Measurements from ENCODE around the gene TCL1B. TPM values are rescaled to one million over a fixed set of nuclear protein-coding genes. Genes with fewer than 3 reads are reported as not detected.

Gene TCL1B
- total RNA-seq, 8 experiments from 2014 or later: 0.22 to 0.81 (median 0.26) TPM; not detected in 4

DNA sequence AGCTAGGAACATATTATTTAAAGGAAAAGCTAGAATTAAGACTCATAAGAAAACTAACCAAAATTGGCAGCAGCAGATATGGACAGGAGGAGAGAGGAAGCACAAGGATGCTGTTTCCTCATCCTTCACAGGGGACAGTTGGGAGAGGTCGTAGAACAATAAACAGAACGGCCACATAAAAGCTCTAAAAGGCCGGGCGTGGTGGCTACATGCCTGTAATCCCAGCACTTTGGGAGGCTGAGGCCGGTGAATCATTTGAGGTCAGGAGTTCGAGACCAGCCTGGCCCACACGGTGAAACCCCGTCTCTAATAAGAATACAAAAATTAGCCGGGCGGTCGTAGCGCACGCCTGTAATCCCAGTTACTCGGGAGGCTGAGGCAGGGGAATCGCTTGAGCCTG is 10.5 kb downstream of the TCL1B start:
- ATAC-seq (replicated peaks in 6 of 8): peak in 1 of 8 experiments; percentile 42
- in situ Hi-C loops (cut with MboI; ENCODE audit: low pct_unique_long_range_greater_than_20kb in 2 of 9, low sequenced_read_pairs in 9 of 9, unreplicated experiment in 9 of 9): loop anchor here in 1 of 9 experiments (25.0 kb wide), 1 partner anchor 134 kb away; no protein-coding TSS in a partner anchor
- H3K4me1 ChIP-seq (replicated peaks in 1 of 2): no peaks in the 10 kb centered on the region
- 30 to 100% (median 77%) methylated on average over 1 to 13 of the region's 15 CpGs; no CpG with 5 or more reads in 1 of the 10 experiments for WGBS, 10 experiments
- no peak overlapping the region for H3K27ac ChIP-seq
- no peak overlapping the region for H3K4me3 ChIP-seq

DNA sequence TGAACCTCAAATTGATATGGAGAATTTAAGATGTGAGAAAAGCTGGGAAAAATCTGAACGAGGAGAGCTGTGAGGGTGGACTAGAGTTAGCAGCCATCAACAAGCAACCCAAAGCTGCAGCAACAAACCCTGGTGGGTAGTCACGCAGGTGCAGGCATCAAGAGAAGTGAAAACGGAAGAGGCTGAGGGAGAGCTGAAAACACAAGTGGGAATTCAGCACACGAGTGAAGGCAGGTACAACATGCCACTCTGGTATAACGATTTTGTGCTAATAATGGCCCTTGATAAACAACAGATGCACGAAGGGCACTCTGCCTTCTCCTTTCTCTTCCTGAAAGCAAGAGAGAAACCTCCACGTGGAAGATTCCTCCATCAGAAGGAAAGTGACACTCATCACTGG is 11.5 kb downstream of the TCL1B start:
- H3K4me3 ChIP-seq: no peak overlapping the region
- no peak for ATAC-seq (replicated peaks in 6 of 8)
- H3K4me1 ChIP-seq (replicated peaks in 1 of 2): no peaks in the 10 kb centered on the region
- no peak overlapping the region for H3K27ac ChIP-seq
- in situ Hi-C loops (cut with MboI; ENCODE audit: low pct_unique_long_range_greater_than_20kb in 2 of 9, low sequenced_read_pairs in 9 of 9, unreplicated experiment in 9 of 9): loop anchor here in 1 of 9 experiments (25.0 kb wide), 1 partner anchor 135 kb away; no protein-coding TSS in a partner anchor
- 6 to 100% (median 70%) methylated on average over 1 to 6 of the region's 7 CpGs; no CpG with 5 or more reads in 1 of the 10 experiments for WGBS, 10 experiments

DNA sequence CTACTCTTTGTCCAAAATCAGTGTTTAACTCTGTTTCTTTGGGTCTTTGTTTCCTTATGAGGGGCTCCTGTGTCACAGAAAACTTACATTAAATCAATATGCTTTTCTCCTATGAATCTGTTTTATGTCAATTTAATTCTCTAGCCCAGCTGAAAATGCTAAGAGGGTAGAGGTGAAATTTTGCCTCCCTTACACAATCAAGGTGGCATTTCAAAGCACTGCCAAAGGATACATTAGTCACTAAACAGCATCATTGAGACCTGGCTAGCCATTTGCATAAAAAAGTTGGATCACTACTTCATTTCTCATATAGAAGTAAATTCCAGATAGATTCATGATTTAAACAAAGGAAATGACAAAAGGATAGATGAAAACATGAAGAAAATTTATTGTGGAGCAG is 12.1 kb downstream of the TCL1B start:
- Histone ChIP-seq H3K27ac (no peak overlapping the region), H3K4me1 (replicated peaks in 1 of 2) (no peaks in the 10 kb centered on the region), H3K4me3 (no peak overlapping the region)
- no peak for ATAC-seq (replicated peaks in 6 of 8)
- in situ Hi-C loops (cut with MboI; ENCODE audit: low pct_unique_long_range_greater_than_20kb in 2 of 9, low sequenced_read_pairs in 9 of 9, unreplicated experiment in 9 of 9): loop anchor here in 1 of 9 experiments (25.0 kb wide), 1 partner anchor 136 kb away; no protein-coding TSS in a partner anchor

DNA sequence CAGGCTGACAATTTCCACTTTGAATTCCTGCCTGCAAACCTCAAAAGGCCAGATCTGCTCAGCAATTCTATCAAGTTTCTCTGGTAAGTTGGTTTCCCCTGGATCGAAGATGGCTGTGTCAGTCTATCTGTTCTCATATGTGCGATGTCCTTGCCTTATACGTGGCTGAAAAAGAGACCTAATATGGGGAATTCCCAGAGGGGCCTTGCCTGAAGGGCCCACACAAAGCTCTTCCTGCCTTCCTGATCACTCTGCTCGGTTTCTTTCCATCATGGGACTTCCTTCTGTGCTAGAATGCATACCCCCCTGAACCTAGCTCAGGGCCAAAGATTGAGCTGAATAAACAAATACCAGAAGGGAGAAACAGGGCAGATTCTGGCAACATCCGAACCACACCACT is 13.2 kb downstream of the TCL1B start:
- no peak for ATAC-seq (replicated peaks in 6 of 8)
- 18 to 100% (median 59%) methylated on average over 1 to 4 of the region's 5 CpGs; no CpG with 5 or more reads in 3 of the 10 experiments for WGBS, 10 experiments
- H3K4me1 ChIP-seq (replicated peaks in 1 of 2): no peaks in the 10 kb centered on the region

DNA sequence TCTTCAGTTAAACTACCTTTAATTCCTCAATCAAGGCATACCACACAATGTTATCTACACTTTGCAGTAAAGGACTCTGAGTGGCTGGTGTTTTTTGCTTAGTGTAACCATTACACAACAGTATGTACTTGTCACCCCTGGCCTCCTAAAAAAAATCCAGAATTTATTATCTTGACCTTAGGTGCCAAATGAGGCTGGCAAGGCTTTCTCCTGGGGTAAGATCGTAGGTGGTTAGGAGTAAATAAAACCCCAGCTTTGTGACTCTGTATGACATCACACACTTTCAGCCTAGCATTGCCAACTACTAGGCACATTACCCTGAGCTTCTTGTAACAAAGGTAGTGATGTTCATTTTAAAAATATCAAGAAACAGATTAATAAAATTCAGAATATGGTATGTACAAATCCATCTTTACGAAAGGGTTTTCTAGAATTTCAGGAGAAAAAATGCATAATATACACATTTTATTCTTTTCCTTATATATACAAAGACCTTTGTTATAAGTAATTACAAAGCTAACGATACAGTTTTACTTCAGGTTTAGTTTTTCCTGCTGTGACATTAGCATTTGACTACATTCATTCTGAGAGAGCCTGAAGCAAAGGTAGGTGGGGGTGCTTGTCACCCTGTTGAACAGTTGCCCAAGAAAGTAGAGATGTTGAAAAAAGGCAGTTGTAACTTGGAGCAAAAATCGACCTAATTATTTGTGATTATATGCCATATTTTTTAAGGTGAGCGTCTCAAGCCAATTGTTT is 14.2 kb downstream of the TCL1B start:
- H3K4me3 ChIP-seq: no peak overlapping the region
- WGBS, 10 experiments: 0 to 57% (median 38%) methylated on average over 1 to 5 of the region's 5 CpGs

More for the DNA sequence above, 13.2 kb downstream of the TCL1B start:
- in situ Hi-C loops (cut with MboI; ENCODE audit: low pct_unique_long_range_greater_than_20kb in 2 of 9, low sequenced_read_pairs in 9 of 9, unreplicated experiment in 9 of 9): loop anchor here in 1 of 9 experiments (25.0 kb wide), 1 partner anchor 137 kb away; no protein-coding TSS in a partner anchor
- no peak overlapping the region for H3K27ac ChIP-seq
- H3K4me3 ChIP-seq: no peak overlapping the region

DNA sequence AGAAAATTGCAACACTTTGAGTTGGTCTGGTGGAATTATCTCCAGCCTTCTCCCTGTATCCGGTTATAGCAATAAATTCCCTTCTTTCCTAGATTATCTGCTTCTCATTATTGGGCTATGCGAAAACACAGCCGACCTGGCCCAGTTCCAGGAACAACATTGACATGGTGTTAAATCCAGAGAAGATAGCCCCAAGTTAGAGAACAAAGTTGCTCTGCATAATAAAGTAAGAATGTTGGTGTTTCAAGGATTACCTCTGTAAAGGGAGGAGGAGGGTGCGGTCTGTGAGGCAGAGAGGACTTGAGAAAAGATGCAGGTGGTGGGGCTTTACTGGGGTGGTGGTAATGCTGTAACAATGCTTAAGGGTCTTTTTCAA is 15.6 kb downstream of the TCL1B start:
- peak in 1 of 8 experiments; percentile 80 for ATAC-seq (replicated peaks in 6 of 8)

More for the DNA sequence above, 14.2 kb downstream of the TCL1B start:
- Histone ChIP-seq H3K27ac (no peak overlapping the region), H3K4me1 (replicated peaks in 1 of 2) (no peaks in the 10 kb centered on the region)
- in situ Hi-C loops (cut with MboI; ENCODE audit: low pct_unique_long_range_greater_than_20kb in 2 of 9, low sequenced_read_pairs in 9 of 9, unreplicated experiment in 9 of 9): no loop called here
- no peak for ATAC-seq (replicated peaks in 6 of 8)

DNA sequence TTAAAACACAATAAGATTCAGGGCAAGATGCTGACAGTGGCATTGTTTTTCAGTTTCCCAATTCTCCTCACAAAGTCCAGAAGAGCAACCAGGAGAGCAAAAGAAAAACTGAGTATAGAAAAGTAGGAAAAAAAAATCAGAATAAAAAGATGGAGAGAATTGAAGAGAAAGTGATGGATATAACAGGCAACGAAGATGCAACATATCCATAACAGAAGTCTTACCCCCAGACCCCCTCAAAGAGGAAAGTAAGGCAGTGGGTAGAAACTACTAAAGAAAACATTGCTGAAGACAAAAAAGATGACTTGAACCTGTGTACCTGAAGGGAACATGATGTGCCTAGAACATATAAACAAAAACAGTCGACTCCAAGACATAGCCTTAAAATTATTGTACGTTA is 17.1 kb downstream of the TCL1B start:
- no peak for ATAC-seq (replicated peaks in 6 of 8)
- H3K27ac ChIP-seq: no peak overlapping the region
- WGBS, 10 experiments: 5 to 89% (median 71%) methylated on average over 3 of the region's 3 CpGs
- in situ Hi-C loops (cut with MboI; ENCODE audit: low pct_unique_long_range_greater_than_20kb in 2 of 9, low sequenced_read_pairs in 9 of 9, unreplicated experiment in 9 of 9): no loop called here
- H3K4me1 ChIP-seq (replicated peaks in 1 of 2): no peaks in the 10 kb centered on the region
- no peak overlapping the region for H3K4me3 ChIP-seq

More for the DNA sequence above, 15.6 kb downstream of the TCL1B start:
- in situ Hi-C loops (cut with MboI; ENCODE audit: low pct_unique_long_range_greater_than_20kb in 2 of 9, low sequenced_read_pairs in 9 of 9, unreplicated experiment in 9 of 9): no loop called here
- H3K4me3 ChIP-seq: no peak overlapping the region
- no peak overlapping the region for H3K27ac ChIP-seq
- H3K4me1 ChIP-seq (replicated peaks in 1 of 2): no peaks in the 10 kb centered on the region
- WGBS, 10 experiments: 0 to 83% (median 17%) methylated on average over 1 to 3 of the region's 4 CpGs; no CpG with 5 or more reads in 4 of the 10 experiments

DNA sequence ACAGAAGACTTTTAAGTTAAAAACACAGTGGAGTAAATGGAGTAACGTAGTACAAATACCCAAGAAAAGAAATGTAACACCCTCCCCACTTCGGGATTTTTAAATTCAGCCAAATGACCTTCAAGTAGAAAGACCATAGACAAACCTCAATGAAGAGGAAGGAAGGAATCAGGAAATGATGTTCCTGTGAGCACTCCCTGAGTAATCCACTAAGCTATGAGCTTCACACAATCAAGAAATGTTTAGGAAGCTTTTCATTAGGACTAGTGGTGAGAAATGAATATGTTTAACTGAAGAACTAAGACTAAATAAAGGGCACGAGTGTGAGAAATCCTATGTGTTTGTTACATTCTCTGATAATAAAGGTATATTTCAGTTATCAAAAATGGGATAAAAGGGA is 17.6 kb downstream of the TCL1B start:
- Histone ChIP-seq H3K4me3 (no peak overlapping the region), H3K4me1 (replicated peaks in 1 of 2) (no peaks in the 10 kb centered on the region), H3K27ac (no peak overlapping the region)
- ATAC-seq (replicated peaks in 6 of 8): no peak
- 23 to 100% (median 67%) methylated on average over 1 to 3 of the region's 3 CpGs; no CpG with 5 or more reads in 1 of the 10 experiments for WGBS, 10 experiments
- in situ Hi-C loops (cut with MboI; ENCODE audit: low pct_unique_long_range_greater_than_20kb in 2 of 9, low sequenced_read_pairs in 9 of 9, unreplicated experiment in 9 of 9): no loop called here

DNA sequence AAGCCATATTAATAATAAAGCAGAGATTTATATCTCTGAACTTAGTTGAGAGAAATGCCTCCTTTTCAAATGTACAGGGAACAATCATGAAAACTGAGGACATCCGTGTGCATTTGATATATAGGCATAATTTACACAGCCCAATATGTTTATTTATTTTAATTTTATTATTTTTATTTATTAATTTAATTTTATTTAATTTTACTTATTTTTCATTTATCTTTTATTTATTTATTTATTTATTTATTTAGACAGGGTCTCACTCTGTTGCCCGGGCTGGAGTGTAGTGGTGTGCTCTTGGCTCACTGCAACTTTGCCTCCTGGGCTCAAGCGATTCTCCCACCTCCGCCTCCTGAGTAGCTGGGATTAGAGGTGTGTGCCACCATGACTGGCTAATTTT is 19.3 kb downstream of the TCL1B start:
- ATAC-seq (replicated peaks in 6 of 8): no peak
- in situ Hi-C loops (cut with MboI; ENCODE audit: low pct_unique_long_range_greater_than_20kb in 2 of 9, low sequenced_read_pairs in 9 of 9, unreplicated experiment in 9 of 9): no loop called here
- 17 to 97% (median 74%) methylated on average over 2 to 4 of the region's 4 CpGs; no CpG with 5 or more reads in 2 of the 10 experiments for WGBS, 10 experiments

DNA sequence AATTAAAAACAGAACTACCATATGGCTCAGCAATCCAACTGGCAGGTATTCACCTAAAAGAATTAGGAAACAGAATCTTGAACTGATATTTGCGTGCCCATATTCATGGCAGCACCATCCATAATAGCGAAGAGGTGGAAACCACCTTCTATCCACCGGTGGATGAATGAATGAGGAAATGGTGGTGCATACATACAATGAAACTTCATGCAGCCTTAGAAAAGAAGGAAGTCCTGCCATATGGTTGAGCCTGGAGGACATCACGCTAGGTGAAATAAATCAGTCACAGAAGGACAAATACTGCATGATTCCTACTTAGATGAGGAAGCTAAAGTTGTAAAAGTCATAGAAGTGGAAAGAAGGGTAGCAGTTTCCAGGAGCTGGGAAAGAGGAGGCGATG is 21.1 kb downstream of the TCL1B start:
- H3K4me1 ChIP-seq (replicated peaks in 1 of 2): no peaks in the 10 kb centered on the region
- no peak overlapping the region for H3K27ac ChIP-seq
- H3K4me3 ChIP-seq: no peak overlapping the region
- ATAC-seq (replicated peaks in 6 of 8): no peak
- in situ Hi-C loops (cut with MboI; ENCODE audit: low pct_unique_long_range_greater_than_20kb in 2 of 9, low sequenced_read_pairs in 9 of 9, unreplicated experiment in 9 of 9): no loop called here
- WGBS, 10 experiments: 4 to 93% (median 81%) methylated on average over 2 to 5 of the region's 5 CpGs; no CpG with 5 or more reads in 3 of the 10 experiments

More for the DNA sequence above, 19.3 kb downstream of the TCL1B start:
- Histone ChIP-seq H3K27ac (no peak overlapping the region), H3K4me3 (no peak overlapping the region), H3K4me1 (replicated peaks in 1 of 2) (no peaks in the 10 kb centered on the region)

DNA sequence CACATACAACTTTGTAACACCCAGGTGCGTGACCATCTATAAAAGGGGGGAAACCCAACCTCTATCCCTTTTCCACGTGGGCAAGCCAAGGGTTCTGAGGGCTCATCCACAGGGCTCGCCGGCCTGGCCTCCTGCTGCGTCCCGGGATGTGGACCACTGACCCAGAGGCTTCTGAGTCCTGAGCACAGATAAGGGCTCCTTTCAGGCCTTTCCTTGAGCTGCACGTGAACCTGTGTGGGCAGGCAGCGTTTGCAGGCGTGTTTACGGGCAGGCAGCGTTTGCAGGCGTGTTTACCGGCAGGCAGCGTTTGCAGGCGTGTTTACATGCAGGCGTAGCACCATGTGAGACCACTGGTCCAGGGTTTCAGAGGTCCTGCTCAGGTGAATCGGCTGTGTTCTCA is 23.9 kb downstream of the TCL1B start:
- no peak overlapping the region for H3K27ac ChIP-seq
- 40 to 100% (median 87%) methylated on average over 1 to 9 of the region's 17 CpGs; no CpG with 5 or more reads in 2 of the 10 experiments for WGBS, 10 experiments
- in situ Hi-C loops (cut with MboI; ENCODE audit: low pct_unique_long_range_greater_than_20kb in 2 of 9, low sequenced_read_pairs in 9 of 9, unreplicated experiment in 9 of 9): no loop called here
- H3K4me3 ChIP-seq: no peak overlapping the region
- no peak for ATAC-seq (replicated peaks in 6 of 8)
- no peaks in the 10 kb centered on the region for H3K4me1 ChIP-seq (replicated peaks in 1 of 2)

DNA sequence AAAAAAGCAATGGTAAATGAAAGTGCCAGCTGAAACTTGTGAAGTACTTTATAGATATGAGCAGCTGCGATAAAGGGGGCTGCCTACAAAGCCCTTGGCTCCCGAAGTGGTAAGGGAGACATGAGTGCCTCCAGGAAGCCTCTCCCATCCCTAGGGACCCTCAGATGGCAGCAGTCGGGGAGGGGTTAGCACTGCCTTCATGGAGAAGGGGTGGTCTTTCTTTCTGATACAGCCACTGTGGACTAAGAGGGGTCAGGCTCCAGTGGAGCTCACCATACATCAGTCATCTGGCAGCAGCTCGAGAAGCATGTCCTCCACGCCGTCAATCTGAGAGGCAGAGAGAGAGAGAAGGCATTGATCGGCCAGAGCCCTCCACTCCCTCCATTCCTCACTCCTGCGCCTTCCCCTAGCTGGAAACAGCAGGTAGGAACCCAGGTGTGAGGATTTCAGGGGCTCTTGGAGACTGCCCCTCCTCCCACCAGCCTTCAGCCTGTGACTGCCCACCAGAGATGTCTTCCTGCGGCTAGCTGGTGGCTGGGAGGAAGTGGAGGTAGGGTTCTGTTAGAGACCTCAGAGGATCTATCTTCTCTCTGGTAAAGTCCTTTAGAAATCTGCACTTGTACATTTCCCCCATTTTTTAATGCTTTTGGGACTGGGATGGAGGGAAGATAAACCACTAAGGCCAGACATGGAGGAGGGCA is 25.4 kb downstream of the TCL1B start:
- no peak overlapping the region for H3K27ac ChIP-seq
- in situ Hi-C loops (cut with MboI; ENCODE audit: low pct_unique_long_range_greater_than_20kb in 2 of 9, low sequenced_read_pairs in 9 of 9, unreplicated experiment in 9 of 9): no loop called here

DNA sequence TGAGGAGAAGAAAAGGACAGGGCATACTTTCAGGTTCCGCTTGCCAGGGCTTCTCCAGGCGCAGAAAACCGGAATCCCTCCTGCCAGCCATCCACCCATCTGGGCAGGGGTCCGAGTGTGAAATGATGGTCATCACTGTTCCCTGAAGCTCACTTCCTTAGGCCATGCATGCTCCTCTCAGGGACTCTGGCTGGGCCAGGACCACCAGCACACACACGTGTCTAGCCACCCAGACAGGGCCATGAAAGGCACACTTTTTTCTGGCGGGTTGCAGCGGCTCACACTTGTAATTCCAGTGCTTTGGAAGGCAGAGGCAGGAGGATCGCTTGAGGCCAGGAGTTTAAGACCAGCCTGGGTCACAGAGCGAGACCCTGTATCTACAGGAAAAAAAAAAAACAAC is 26.2 kb downstream of the TCL1B start:
- ATAC-seq (replicated peaks in 6 of 8): no peak
- 14 to 100% (median 85%) methylated on average over 1 to 5 of the region's 9 CpGs; no CpG with 5 or more reads in 2 of the 10 experiments for WGBS, 10 experiments
- H3K4me1 ChIP-seq (replicated peaks in 1 of 2): no peaks in the 10 kb centered on the region
- in situ Hi-C loops (cut with MboI; ENCODE audit: low pct_unique_long_range_greater_than_20kb in 2 of 9, low sequenced_read_pairs in 9 of 9, unreplicated experiment in 9 of 9): no loop called here
- H3K27ac ChIP-seq: no peak overlapping the region
- H3K4me3 ChIP-seq: no peak overlapping the region

More for the DNA sequence above, 25.4 kb downstream of the TCL1B start:
- H3K4me1 ChIP-seq (replicated peaks in 1 of 2): no peaks in the 10 kb centered on the region
- H3K4me3 ChIP-seq: no peak overlapping the region
- 10 to 100% (median 70%) methylated on average over 1 to 4 of the region's 9 CpGs for WGBS, 10 experiments
- ATAC-seq (replicated peaks in 6 of 8): no peak

All from motor neuron (in vitro differentiated cells).